ENCODE results near the gene SPOPL. TPM values are rescaled to one million over a fixed set of nuclear protein-coding genes. Genes with fewer than 3 reads are reported as not detected.

Gene SPOPL
- total RNA-seq, 1 experiment from 2014 or later: 40.8 TPM

- DNase-seq: no peak
- no TSS peak for BruUV-seq (replicated peaks)
- Mint-ChIP-seq H3K36me3 (ENCODE audit: insufficient read depth, unreplicated experiment) (peaks cover 8% of the 10 kb centered on the region), H3K27me3 (ENCODE audit: unreplicated experiment) (no peaks in the 10 kb centered on the region), H3K4me3 (ENCODE audit: low read depth, unreplicated experiment) (no peak overlapping the region), H3K4me1 (ENCODE audit: low read depth, unreplicated experiment) (peaks cover 3% of the 10 kb centered on the region), H3K27ac (ENCODE audit: unreplicated experiment) (no peak overlapping the region), H3K9me3 (ENCODE audit: low read depth, unreplicated experiment) (no peaks in the 10 kb centered on the region)
- no peak for TF ChIP-seq CTCF (IDR thresholded peaks at IDR 0.05; ENCODE audit: unreplicated experiment)
- CTCF ChIA-PET: no interaction called here
- intact Hi-C loops (cut with micrococcal nuclease; ENCODE audit: unreplicated experiment): no loop called here
These were observed 52.6 kb downstream of the SPOPL start for GRCh38 chr2:138554123-138554522.

GRCh38 chr2:138559641-138560040 is 58.1 kb downstream of the SPOPL start:
- TF ChIP-seq CTCF (IDR thresholded peaks at IDR 0.05; ENCODE audit: unreplicated experiment): no peak
- no peaks in the 10 kb centered on the region for H3K4me1 Mint-ChIP-seq (ENCODE audit: low read depth, unreplicated experiment)
- intact Hi-C loops (cut with micrococcal nuclease; ENCODE audit: unreplicated experiment): no loop called here
- H3K4me3 Mint-ChIP-seq (ENCODE audit: low read depth, unreplicated experiment): no peak overlapping the region
- H3K27ac Mint-ChIP-seq (ENCODE audit: unreplicated experiment): no peak overlapping the region
- H3K9me3 Mint-ChIP-seq (ENCODE audit: low read depth, unreplicated experiment): no peaks in the 10 kb centered on the region
- no TSS peak for BruUV-seq (replicated peaks)
- H3K27me3 Mint-ChIP-seq (ENCODE audit: unreplicated experiment): no peaks in the 10 kb centered on the region
- DNase-seq: no peak
- CTCF ChIA-PET: no interaction called here
- H3K36me3 Mint-ChIP-seq (ENCODE audit: insufficient read depth, unreplicated experiment): peaks cover 8% of the 10 kb centered on the region

GRCh38 chr2:138564586-138565229 is 63.1 kb downstream of the SPOPL start:
- no TSS peak for BruUV-seq (replicated peaks)
- Mint-ChIP-seq H3K36me3 (ENCODE audit: insufficient read depth, unreplicated experiment) (peaks cover 5% of the 10 kb centered on the region), H3K27me3 (ENCODE audit: unreplicated experiment) (no peaks in the 10 kb centered on the region), H3K4me1 (ENCODE audit: low read depth, unreplicated experiment) (no peaks in the 10 kb centered on the region), H3K27ac (ENCODE audit: unreplicated experiment) (no peak overlapping the region), H3K4me3 (ENCODE audit: low read depth, unreplicated experiment) (no peak overlapping the region), H3K9me3 (ENCODE audit: low read depth, unreplicated experiment) (no peaks in the 10 kb centered on the region)
- TF ChIP-seq CTCF (IDR thresholded peaks at IDR 0.05; ENCODE audit: unreplicated experiment): no peak
- no peak for DNase-seq
- intact Hi-C loops (cut with micrococcal nuclease; ENCODE audit: unreplicated experiment): no loop called here
- CTCF ChIA-PET: no interaction called here

- no peaks in the 10 kb centered on the region for H3K27me3 Mint-ChIP-seq (ENCODE audit: unreplicated experiment)
- no peaks in the 10 kb centered on the region for H3K4me1 Mint-ChIP-seq (ENCODE audit: low read depth, unreplicated experiment)
- CTCF ChIA-PET: no interaction called here
- no peak overlapping the region for H3K4me3 Mint-ChIP-seq (ENCODE audit: low read depth, unreplicated experiment)
- no peak for DNase-seq
- BruUV-seq (replicated peaks): no TSS peak
- intact Hi-C loops (cut with micrococcal nuclease; ENCODE audit: unreplicated experiment): no loop called here
- no peak overlapping the region for H3K27ac Mint-ChIP-seq (ENCODE audit: unreplicated experiment)
- peaks cover 5% of the 10 kb centered on the region for H3K36me3 Mint-ChIP-seq (ENCODE audit: insufficient read depth, unreplicated experiment)
- H3K9me3 Mint-ChIP-seq (ENCODE audit: low read depth, unreplicated experiment): no peaks in the 10 kb centered on the region
- TF ChIP-seq CTCF (IDR thresholded peaks at IDR 0.05; ENCODE audit: unreplicated experiment): no peak
These were observed 63.6 kb downstream of the SPOPL start for GRCh38 chr2:138565230-138565598.

Measured in Calu3 (cell line).